Subcutaneous adipose tissue (tissue), 4 donors: ENCODE data around the gene NXN. TPM values are rescaled to one million over a fixed set of nuclear protein-coding genes. Genes with fewer than 3 reads are reported as not detected.

Experiments used
- total RNA-seq, 4 donors: library from RNA; depleted of rRNA; stranded (reverse); fragments of >200 nt; gene quantifications; one replicate each; pipeline ENCODE4 v1.1.0, GENCODE V29; 2016
- TF ChIP-seq, protein P1 (sequence below): fragments of 450-650 bp; IDR thresholded peaks from one replicate; pipeline ENCODE4 v1.5.1; 2016; ENCODE audit warnings: low read depth, mild to moderate bottlenecking, control low read depth, antibody characterized with exemption, moderate library complexity

The NXN gene
- total RNA-seq, 4 donors from 2014 or later: 2.9 to 24.3 (median 7.4) TPM

DNA sequence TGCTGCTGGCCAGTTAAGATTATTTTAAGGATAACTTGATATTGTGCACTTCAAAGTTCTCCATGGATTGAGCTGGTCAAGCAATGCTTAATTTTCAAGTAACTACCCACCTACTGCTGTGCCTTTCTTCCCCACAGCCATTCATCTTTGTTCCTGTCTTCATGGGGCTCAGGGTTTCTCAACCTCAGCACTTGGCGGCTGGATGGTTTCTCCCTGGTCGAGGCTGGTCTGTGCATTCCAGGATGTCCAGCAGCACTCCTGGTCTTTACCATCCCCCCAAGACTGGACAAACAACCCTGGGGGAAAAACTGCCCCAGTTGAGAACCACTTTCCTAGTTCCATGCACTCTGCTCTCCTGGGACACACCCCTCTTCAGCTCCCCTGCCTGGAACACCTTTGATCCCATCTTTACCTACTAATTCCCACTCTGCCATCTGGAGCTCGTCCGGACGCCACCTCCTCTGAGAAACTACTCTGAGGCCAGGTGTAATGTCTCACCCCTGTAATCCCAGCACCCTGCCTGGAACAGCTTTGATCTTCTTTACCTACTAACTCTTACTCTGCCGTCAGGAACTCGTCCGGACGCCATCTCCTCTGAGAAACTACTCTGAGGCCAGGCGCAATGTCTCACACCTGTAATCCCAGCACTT is 81.5 kb downstream of the NXN start:
- TF ChIP-seq, protein P1, sequence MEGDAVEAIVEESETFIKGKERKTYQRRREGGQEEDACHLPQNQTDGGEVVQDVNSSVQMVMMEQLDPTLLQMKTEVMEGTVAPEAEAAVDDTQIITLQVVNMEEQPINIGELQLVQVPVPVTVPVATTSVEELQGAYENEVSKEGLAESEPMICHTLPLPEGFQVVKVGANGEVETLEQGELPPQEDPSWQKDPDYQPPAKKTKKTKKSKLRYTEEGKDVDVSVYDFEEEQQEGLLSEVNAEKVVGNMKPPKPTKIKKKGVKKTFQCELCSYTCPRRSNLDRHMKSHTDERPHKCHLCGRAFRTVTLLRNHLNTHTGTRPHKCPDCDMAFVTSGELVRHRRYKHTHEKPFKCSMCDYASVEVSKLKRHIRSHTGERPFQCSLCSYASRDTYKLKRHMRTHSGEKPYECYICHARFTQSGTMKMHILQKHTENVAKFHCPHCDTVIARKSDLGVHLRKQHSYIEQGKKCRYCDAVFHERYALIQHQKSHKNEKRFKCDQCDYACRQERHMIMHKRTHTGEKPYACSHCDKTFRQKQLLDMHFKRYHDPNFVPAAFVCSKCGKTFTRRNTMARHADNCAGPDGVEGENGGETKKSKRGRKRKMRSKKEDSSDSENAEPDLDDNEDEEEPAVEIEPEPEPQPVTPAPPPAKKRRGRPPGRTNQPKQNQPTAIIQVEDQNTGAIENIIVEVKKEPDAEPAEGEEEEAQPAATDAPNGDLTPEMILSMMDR: no peak

DNA sequence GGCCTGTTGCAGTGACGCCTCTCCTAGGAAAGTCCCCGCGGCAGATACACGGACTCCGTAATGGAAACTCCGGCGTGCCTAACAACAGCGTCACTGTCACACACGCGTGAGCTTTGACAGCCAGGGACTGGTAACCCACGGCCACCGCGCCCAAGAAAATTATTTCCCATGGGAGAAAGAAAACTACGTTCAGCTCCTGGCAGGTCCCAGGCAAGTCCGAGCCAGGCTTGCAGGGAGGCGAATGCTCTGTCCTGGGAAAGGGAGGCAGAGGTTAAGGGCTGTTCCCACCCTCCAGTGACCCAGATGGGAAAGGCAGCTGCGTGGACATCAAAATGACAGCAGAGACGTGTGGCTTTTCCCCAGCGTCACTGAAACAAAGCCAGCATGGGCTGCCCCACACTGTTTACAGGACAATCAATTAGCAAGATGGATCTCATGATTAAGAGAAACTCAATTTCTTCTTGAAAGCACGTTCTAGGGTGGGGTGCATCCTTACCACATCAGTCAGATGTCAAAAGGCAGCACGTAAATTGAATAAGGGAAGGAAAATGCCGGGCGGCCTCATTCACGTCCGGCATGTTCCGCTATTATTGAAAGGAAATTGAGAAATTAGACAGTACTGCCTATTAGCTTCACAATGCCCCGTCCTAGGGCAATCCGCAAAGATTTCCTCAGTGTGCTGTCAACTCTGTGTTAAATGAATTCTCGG is 82.5 kb downstream of the NXN start:
- TF ChIP-seq, protein P1: no peak

DNA sequence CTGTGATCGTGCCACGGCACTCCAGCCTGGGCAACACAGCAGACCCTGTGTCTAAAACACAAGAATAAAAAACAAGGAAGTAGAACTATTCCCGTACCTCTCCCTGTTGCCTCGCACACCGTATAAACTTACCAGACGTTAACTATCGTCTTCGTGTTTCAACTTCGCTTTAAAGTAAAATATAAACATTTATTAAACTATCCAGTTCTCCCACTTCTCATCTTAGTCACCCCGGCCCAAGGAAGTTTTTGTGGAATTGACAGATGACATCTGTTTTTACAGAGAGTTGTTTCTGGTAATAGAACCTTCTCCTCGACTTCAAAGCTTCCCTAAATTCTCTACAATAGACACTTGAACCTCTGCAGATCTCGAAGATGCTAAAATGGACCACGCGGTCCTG is 83.1 kb downstream of the NXN start:
- TF ChIP-seq, protein P1: no peak

DNA sequence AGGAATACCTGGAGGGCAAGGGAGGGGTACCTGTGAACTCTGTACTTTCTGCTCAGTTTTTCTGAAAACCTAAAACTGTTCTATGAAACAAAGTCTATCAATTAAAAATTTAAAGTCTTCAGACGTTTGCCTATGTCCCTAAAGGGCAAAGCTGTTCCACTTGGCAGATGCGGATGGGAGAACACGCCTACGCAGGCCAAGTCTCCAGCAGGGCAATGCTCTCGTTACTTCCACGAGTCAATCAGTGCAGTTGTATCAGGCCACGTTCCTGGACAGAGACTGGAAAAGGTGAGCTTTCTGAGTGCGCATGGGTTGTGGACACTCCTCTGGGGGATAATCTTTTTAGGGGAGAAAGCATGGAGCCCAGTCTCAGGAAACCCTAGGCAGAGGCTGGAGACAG is 86.6 kb downstream of the NXN start:
- TF ChIP-seq, protein P1: no peak

DNA sequence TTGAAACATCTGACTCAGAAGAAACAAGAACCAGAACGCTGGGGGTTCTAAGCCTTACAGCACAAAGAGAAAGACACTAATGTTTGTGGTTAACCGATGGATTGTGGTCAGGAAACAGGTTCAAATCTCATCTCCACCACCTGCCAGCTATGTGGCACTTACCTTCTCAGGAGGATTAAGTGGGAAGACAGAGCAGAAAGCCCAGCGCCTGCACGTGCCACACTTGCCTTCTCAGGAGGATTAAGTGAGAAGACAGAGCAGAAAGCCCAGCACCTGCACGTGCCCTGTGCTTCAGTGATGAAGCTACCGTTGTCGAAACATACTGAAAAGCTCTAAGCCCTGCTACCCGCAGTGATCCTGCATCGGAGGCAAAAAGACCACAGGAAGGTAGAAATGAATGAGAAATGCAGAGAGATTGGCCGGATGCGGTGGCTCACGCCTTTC is 90.6 kb downstream of the NXN start:
- TF ChIP-seq, protein P1: no peak

DNA sequence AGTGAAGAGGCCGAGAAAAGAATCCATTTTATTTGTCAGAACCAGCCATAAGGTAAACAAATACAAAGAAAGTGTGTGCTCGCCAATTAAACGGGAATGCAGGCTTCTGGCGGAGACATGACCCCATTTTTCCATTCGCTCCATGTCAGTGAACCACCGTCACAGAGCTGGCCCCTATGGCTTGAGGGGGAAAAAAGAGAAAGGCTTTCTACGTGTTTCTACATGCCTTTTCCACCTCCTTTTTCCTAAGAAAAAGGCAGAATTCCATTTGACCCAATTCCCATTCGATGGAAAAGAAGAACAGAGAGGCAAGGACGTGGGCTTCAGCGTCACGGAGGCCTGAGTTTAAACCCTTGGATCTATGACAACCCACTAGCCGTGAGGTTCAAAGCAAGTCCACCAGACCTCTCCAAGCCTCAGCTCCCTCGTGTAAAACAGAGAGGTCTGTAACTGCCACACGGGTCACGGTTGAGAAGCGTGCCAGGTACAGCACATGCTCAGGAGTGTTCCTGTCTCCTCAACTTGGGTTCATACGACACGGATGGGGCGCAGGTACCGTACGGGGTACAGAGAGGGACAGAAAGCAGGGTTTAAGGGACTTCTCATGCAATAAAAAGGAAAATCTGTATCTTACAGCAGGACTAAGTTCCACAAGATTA is 91.9 kb downstream of the NXN start:
- TF ChIP-seq, protein P1: no peak

DNA sequence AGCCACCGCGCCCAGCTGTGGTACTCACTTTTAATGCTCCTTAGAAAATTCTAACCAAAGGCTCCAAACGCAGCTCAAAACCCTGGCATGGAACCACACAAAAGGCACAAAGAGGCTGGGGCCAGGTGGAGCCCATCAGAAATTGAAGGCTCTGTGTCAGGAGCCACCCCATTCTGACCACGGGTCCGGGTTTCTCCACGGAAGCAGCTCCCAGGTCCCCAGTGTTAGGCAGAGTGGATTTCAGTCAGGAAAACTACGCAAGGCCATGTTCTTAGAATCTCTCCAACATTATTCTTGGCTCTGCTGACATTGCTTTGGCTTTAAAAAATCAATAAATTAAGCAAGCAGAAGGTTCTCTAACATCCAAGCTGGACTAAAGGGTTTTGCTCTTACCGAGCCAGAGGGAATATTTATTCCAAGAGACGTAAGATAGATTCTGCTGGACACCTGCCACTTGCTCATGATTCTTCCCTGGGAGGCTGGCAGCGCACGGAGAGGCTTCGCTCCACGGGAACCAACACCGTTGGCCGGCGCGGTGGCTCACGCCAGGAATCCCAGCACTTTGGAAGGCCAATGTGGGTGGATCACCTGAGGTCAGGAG is 93.5 kb downstream of the NXN start:
- TF ChIP-seq, protein P1: no peak
